ENCODE data around the gene KCTD12. TPM values are rescaled to one million over a fixed set of nuclear protein-coding genes. Genes with fewer than 3 reads are reported as not detected.

The KCTD12 gene
- total RNA-seq, 1 experiment from 2014 or later: 1.9 TPM

DNA sequence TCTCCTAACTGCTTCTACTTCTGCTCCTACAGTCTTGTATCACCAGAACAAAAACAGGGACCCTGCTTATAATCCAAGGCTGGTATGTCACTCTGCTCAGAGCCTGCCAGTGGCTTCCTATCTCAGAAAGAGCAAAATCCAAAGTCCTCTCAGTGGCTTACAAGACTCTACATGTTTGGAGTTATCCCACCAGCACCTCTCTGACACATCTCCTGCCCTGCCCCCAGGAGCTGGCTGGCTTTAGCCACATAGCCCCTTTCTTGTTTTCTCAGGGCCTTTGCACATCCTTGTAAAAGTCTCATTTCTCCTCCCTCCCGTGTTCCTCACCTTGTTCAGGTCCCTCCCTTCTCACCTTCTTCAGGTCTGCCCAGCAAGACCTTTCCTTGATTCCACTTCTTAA, 2.2 kb upstream of the KCTD12 start:
- H4K20me1 ChIP-seq (ENCODE audit: insufficient read depth): no peaks in the 10 kb centered on the region
- H3K4me1 ChIP-seq (ENCODE audit: control insufficient read depth in 1 of 2, insufficient read depth in 2 of 2, low read length in 2 of 2): peaks cover 0 to 14% of the 10 kb centered on the region in 2 experiments; a peak in 1 of 4 replicates
- no peaks in the 10 kb centered on the region for H3K79me2 ChIP-seq (ENCODE audit: insufficient read depth, low read length)
- H3K27ac ChIP-seq (ENCODE audit: low read depth, low read length): no peak overlapping the region
- H3K9me2 ChIP-seq (ENCODE audit: insufficient read depth): no peaks in the 10 kb centered on the region
- TF ChIP-seq CEBPB (IDR thresholded peaks at IDR 0.05; ENCODE audit: low read depth) (no peak), TCF7L2 (IDR thresholded peaks at IDR 0.05; ENCODE audit: borderline replicate concordance, extremely low read depth, insufficient read depth, insufficient read length) (no peak), ZNF274 (IDR thresholded peaks at IDR 0.05; ENCODE audit: low read depth, low read length) (no peak), FOSL1 (IDR thresholded peaks at IDR 0.05; ENCODE audit: low read depth) (no peak), EZH2phosphoT487 (IDR thresholded peaks at IDR 0.05; ENCODE audit: borderline replicate concordance) (no peak), SP1 (IDR thresholded peaks at IDR 0.05; ENCODE audit: low read depth) (no peak), ELF1 (IDR thresholded peaks at IDR 0.05; ENCODE audit: borderline replicate concordance, low read depth) (no peak), SRF (IDR thresholded peaks at IDR 0.05; ENCODE audit: low read depth) (no peak), SIN3A (IDR thresholded peaks at IDR 0.05; ENCODE audit: low read depth) (no peak), YY1 (IDR thresholded peaks at IDR 0.05; ENCODE audit: extremely low read depth, insufficient replicate concordance, low read depth, low read length) (no peak), RAD21 (IDR thresholded peaks at IDR 0.05; ENCODE audit: low read depth) (no peak)
- TF ChIP-seq, protein P1, sequence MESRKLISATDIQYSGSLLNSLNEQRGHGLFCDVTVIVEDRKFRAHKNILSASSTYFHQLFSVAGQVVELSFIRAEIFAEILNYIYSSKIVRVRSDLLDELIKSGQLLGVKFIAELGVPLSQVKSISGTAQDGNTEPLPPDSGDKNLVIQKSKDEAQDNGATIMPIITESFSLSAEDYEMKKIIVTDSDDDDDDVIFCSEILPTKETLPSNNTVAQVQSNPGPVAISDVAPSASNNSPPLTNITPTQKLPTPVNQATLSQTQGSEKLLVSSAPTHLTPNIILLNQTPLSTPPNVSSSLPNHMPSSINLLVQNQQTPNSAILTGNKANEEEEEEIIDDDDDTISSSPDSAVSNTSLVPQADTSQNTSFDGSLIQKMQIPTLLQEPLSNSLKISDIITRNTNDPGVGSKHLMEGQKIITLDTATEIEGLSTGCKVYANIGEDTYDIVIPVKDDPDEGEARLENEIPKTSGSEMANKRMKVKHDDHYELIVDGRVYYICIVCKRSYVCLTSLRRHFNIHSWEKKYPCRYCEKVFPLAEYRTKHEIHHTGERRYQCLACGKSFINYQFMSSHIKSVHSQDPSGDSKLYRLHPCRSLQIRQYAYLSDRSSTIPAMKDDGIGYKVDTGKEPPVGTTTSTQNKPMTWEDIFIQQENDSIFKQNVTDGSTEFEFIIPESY (IDR thresholded peaks at IDR 0.05; ENCODE audit: extremely low read depth, insufficient replicate concordance, low read length): no peak
- no TSS peak for BruUV-seq (replicated peaks)
- ChIA-PET POLR2A (no interaction called here), CTCF (no interaction called here), RAD21 (ENCODE audit: low non-redundant PET in 1 of 2, low total read pairs in 2 of 2, uncharacterized antibody in 2 of 2, unreplicated experiment in 2 of 2) (no interaction called here)
- H2AFZ ChIP-seq (ENCODE audit: low read depth, low read length, poor library complexity, severe bottlenecking): no peak overlapping the region
- no peak overlapping the region for H3K4me3 ChIP-seq (replicated peaks in 1 of 2; ENCODE audit: low read depth in 1 of 2, low read length in 2 of 2)
- intact Hi-C loops (cut with micrococcal nuclease): no loop called here
- H3K9ac ChIP-seq (ENCODE audit: low read length): no peak overlapping the region
- DNase-seq (ENCODE audit: low read depth, low spot score) (no peak), ATAC-seq (no peak)
- no peaks in the 10 kb centered on the region for H3K9me3 ChIP-seq (ENCODE audit: control insufficient read depth in 1 of 2, insufficient read depth in 1 of 2, low read depth in 1 of 2, low read length in 2 of 2)
- no peak overlapping the region for H3K4me2 ChIP-seq (ENCODE audit: low read length)
- no peaks in the 10 kb centered on the region for H3K36me3 ChIP-seq (ENCODE audit: control insufficient read depth in 1 of 2, insufficient read depth in 2 of 2, low read length in 2 of 2)
- peaks cover 11% of the 10 kb centered on the region; the same call in 1 of the 2 replicates for H3K27me3 ChIP-seq (ENCODE audit: insufficient read depth, low read length)
